AG10803 (cell line): Measurements from ENCODE around the gene REEP1.

Source experiments
- DNase-seq: peaks from one replicate; pipeline ENCODE4 v3.0.0; 2010; ENCODE audit warnings: low read depth
- H3K4me3 ChIP-seq: 2 replicates; pipeline ENCODE4 v1.5.1; 2011; ENCODE audit warnings: mild to moderate bottlenecking, low read length, control low read depth
- CTCF ChIP-seq: conservative IDR thresholded peaks from 2 replicates; pipeline ENCODE4 v1.5.1; 2011; ENCODE audit warnings: mild to moderate bottlenecking, low read length, control low read depth, inconsistent platforms

REEP1 gene

GRCh38 chr2:86366651-86367498, 29.4 kb upstream of the REEP1 start:
- DNase-seq, result no peak
- no peak overlapping the region for H3K4me3 ChIP-seq
- no peak for TF ChIP-seq CTCF

DNA sequence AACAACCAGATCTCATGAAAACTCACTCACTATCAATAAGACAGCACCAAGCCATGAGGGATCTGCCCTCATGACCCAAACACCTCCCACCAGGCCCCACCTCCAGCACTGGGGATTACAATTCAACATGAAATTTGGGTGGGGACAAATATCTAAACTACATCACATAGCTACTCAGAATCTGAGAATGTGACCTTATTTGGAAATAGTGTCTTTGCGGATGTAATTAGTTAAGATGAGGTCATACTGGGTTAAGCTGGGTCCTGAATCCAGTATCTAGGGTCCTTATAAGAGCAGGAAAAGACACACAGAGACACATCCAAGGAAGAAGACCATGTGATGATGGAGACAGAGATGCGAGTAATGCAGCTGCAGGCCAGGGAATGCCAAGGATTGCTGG, 27.5 kb upstream of the REEP1 start:
- no peak for TF ChIP-seq CTCF

GRCh38 chr2:86360776-86361175, 23.4 kb upstream of the REEP1 start:
- no peak overlapping the region for H3K4me3 ChIP-seq
- DNase-seq, result no peak
- TF ChIP-seq CTCF, result no peak

More for the DNA sequence above, 27.5 kb upstream of the REEP1 start:
- H3K4me3 ChIP-seq, result no peak overlapping the region
- DNase-seq, result no peak

DNA sequence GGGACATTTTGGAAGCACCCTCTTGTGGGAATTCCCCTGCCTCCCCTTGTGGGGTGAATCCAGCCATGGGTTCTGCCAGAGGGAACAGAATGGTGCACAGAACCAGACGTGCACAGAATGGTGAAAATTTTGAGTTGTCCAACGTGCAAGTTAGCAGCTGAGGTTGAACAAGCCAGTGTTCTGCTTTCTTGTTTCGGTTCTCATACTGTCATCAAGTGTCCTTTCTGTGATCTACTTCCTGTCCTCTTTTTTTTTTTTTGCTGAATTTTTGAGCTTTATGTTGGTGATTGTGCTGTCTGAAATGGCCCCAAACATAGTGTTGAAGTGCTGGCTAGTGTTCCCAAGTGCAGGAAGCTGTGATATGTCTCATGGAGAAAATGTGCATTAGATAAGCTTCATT, 21.5 kb upstream of the REEP1 start:
- no peak overlapping the region for H3K4me3 ChIP-seq
- no peak for TF ChIP-seq CTCF
- no peak for DNase-seq

DNA sequence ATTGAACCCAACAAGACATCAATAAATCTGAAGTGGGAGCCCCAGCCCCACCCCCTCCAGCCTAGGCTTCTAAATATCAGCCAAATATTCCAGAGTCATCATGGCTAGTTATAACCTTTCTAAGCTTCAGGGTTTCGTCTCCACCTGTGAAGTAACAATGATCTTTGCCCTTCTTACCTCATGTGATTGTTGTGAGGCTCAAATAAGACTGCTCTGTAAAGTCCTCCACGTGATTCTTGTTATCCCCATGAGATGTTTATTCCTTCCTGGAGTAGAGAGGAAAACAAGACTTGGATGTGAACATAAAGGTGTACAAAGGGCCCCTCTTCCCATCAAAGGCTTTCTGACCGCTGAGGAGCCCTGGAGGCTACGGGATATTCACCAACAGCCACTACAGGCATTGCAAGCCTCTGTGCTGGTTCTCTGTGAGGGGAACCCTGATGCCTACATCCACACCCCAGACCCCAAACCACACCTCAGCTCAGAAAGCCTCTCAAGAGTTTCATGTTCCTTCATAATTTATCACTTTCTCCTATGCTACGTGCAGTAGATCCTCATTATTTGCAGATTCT, 20.1 kb upstream of the REEP1 start:
- TF ChIP-seq CTCF, result no peak
- no peak for DNase-seq
- H3K4me3 ChIP-seq, result no peak overlapping the region

DNA sequence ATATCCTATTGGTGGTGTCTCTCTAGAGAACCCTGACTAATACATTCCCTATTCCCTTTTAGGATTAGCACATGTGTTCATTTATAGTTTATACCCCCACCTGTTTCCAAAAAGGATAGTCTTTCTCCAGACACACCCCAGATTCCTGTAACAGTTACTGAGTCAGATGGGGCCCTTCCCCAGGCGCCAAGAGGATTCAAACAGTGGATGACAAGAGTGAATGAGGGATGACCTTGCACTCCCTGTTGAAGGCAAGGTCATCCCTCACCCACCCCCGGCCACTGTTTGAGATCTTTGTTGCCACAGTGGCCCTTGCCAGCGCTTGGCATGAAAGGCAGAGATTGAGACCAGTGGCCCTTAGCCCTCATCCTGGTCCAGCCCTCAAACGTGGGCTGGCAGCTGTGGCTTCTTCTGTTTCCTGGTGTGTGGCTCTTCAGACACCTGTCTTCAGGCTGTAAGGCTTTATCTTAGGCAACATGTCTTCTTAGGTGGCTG, 15.3 kb upstream of the REEP1 start:
- TF ChIP-seq CTCF, result no peak
- no peak overlapping the region for H3K4me3 ChIP-seq
- no peak for DNase-seq
